CD8-positive, alpha-beta memory T cell (primary cell): Measurements from ENCODE around the gene SLC16A7. TPM values are rescaled to one million over a fixed set of nuclear protein-coding genes. Genes with fewer than 3 reads are reported as not detected.

ENCODE experiments used
- CTCF ChIA-PET: fragments of 350-600 bp; sonication (Branson Sonifier 250); formaldehyde crosslinking; loops from one replicate; lab custom pipeline; 2021; ENCODE audit warnings: antibody characterized with exemption; lab: Charles Lee
- POLR2A ChIA-PET: fragments of 350-600 bp; sonication (Branson Sonifier 250); formaldehyde crosslinking; loops from one replicate; lab custom pipeline; 2021; ENCODE audit warnings: antibody characterized with exemption; lab: Charles Lee
- DNase-seq, 5 donors: peaks; one replicate each; pipeline versions ENCODE4 v3.0.0 to v3.0.0-alpha.2; 2020 to 2022; ENCODE audit warnings: mixed read lengths in 1 of 5
- H3K27ac ChIP-seq: one replicate; pipeline ENCODE4 v1.7.0; 2013; ENCODE audit warnings: low read depth, mild to moderate bottlenecking, low read length, moderate library complexity
- H3K27me3 ChIP-seq: 2 replicates; pipeline ENCODE4 v1.7.0; 2013; ENCODE audit warnings: low read length, mild to moderate bottlenecking; ENCODE audit not compliant: insufficient read depth, poor library complexity, severe bottlenecking
- H3K36me3 ChIP-seq: 2 replicates; pipeline ENCODE4 v1.7.0; 2013; ENCODE audit warnings: mild to moderate bottlenecking, low read length, moderate library complexity; ENCODE audit not compliant: insufficient read depth
- H3K4me1 ChIP-seq: 2 replicates; pipeline ENCODE4 v1.7.0; 2013; ENCODE audit warnings: mild to moderate bottlenecking, low read length, moderate library complexity; ENCODE audit not compliant: insufficient read depth
- H3K4me3 ChIP-seq: 2 replicates; pipeline ENCODE4 v1.7.0; 2013; ENCODE audit warnings: mild to moderate bottlenecking, low read length
- H3K9me3 ChIP-seq: 2 replicates; pipeline ENCODE4 v1.7.0; 2013; ENCODE audit warnings: mild to moderate bottlenecking, low read length
- H3K27ac Mint-ChIP-seq, 8 donors: one replicate each; pipeline ENCODE4 v1.8.0; 2020 to 2021; ENCODE audit warnings: mixed read lengths in 8 of 8, mild to moderate bottlenecking in 6 of 8, inconsistent platforms in 3 of 8, moderate library complexity in 3 of 8
- H3K27me3 Mint-ChIP-seq, 2 donors: one replicate each; pipeline ENCODE4 v1.8.0; 2020 to 2021; ENCODE audit warnings: mixed read lengths in 2 of 2, mild to moderate bottlenecking in 1 of 2, moderate library complexity in 1 of 2
- H3K36me3 Mint-ChIP-seq, 3 donors: one replicate each; pipeline ENCODE4 v1.8.0; 2020 to 2021; ENCODE audit warnings: mixed read lengths in 3 of 3, inconsistent platforms in 1 of 3, mild to moderate bottlenecking in 1 of 3
- H3K4me1 Mint-ChIP-seq, 3 donors: one replicate each; pipeline ENCODE4 v1.8.0; 2020 to 2021; ENCODE audit warnings: mixed read lengths in 3 of 3, inconsistent platforms in 1 of 3, mild to moderate bottlenecking in 1 of 3
- H3K4me3 Mint-ChIP-seq, 7 donors: one replicate each; pipeline ENCODE4 v1.8.0; 2020 to 2021; ENCODE audit warnings: mixed read lengths in 7 of 7, mild to moderate bottlenecking in 6 of 7, moderate library complexity in 4 of 7, inconsistent platforms in 2 of 7
- H3K9me3 Mint-ChIP-seq, 5 donors: one replicate each; pipeline ENCODE4 v1.8.0; 2020 to 2022; ENCODE audit warnings: mixed read lengths in 5 of 5, mild to moderate bottlenecking in 3 of 5, moderate library complexity in 2 of 5, inconsistent platforms in 1 of 5
- polyA plus RNA-seq: library from polyadenylated mRNA; unstranded; fragments of 300-500 nt; fragmentation: Illumina TruSeq; gene quantifications from one replicate; pipeline ENCODE4 v1.2.3, GENCODE V29; 2021
- total RNA-seq, 2 experiments: library from RNA; stranded (reverse); gene quantifications; one replicate each; pipeline ENCODE4 v1.2.3, GENCODE V29; 2021

The SLC16A7 gene
- total and polyA plus RNA-seq, 3 experiments from 2014 or later: 30.3 to 35.1 (median 34.0) TPM

- Mint-ChIP-seq H3K36me3 (peaks cover 0 to 10% (median 0%) of the 10 kb centered on the region in 3 donors), H3K9me3 (peaks cover 18 to 35% (median 30%) of the 10 kb centered on the region in 5 donors), H3K27me3 (no peaks in the 10 kb centered on the region), H3K4me1 (peaks cover 0 to 3% (median 0%) of the 10 kb centered on the region in 3 donors), H3K27ac (no peak overlapping the region), H3K4me3 (peak overlapping the region in 2 of 7 donors; percentile 38 to 41)
- no peak overlapping the region for H3K4me3 ChIP-seq
- ChIA-PET CTCF (no interaction called here), POLR2A (no interaction called here)
- peaks cover 4% of the 10 kb centered on the region for H3K9me3 ChIP-seq
- H3K4me1 ChIP-seq: no peaks in the 10 kb centered on the region
- no peak for DNase-seq
- no peaks in the 10 kb centered on the region for H3K36me3 ChIP-seq
- no peaks in the 10 kb centered on the region for H3K27me3 ChIP-seq
- no peak overlapping the region for H3K27ac ChIP-seq
These were observed 207.9 kb downstream of the SLC16A7 start for GRCh38 chr12:59803735-59804134.

GRCh38 chr12:59808317-59808910, 212.6 kb downstream of the SLC16A7 start:
- no peak overlapping the region for H3K4me3 Mint-ChIP-seq
- H3K27me3 Mint-ChIP-seq: peaks cover 2 to 3% of the 10 kb centered on the region in 2 donors
- H3K4me3 ChIP-seq: no peak overlapping the region
- no peaks in the 10 kb centered on the region for H3K36me3 ChIP-seq
- H3K9me3 ChIP-seq: no peaks in the 10 kb centered on the region
- peak in 2 of 5 donors; percentile 2 to 33 for DNase-seq
- no peaks in the 10 kb centered on the region for H3K36me3 Mint-ChIP-seq
- H3K4me1 ChIP-seq: no peaks in the 10 kb centered on the region
- H3K27ac ChIP-seq: no peak overlapping the region
- H3K4me1 Mint-ChIP-seq: peaks cover 0 to 3% (median 0%) of the 10 kb centered on the region in 3 donors
- no peaks in the 10 kb centered on the region for H3K27me3 ChIP-seq
- ChIA-PET CTCF (interaction anchor here (1.0 to 2.0 kb wide), 3 partner anchors 11 to 405 kb away, joined by 3 to 5 read pairs (median 5); no protein-coding TSS in a partner anchor), POLR2A (no interaction called here)
- no peak overlapping the region for H3K27ac Mint-ChIP-seq
- H3K9me3 Mint-ChIP-seq: no peaks in the 10 kb centered on the region

- DNase-seq: no peak
- H3K36me3 ChIP-seq: no peaks in the 10 kb centered on the region
- no peaks in the 10 kb centered on the region for H3K36me3 Mint-ChIP-seq
- no peaks in the 10 kb centered on the region for H3K9me3 ChIP-seq
- CTCF ChIA-PET: interaction anchor here (0.8 kb wide), 1 partner anchor 384 kb away, joined by 3 read pairs; no protein-coding TSS in a partner anchor
- POLR2A ChIA-PET: no interaction called here
- H3K4me3 ChIP-seq: no peak overlapping the region
- peaks cover 0 to 2% (median 0%) of the 10 kb centered on the region in 5 donors for H3K9me3 Mint-ChIP-seq
- H3K4me1 ChIP-seq: no peaks in the 10 kb centered on the region
- no peaks in the 10 kb centered on the region for H3K27me3 ChIP-seq
- H3K27ac ChIP-seq: no peak overlapping the region
- H3K4me1 Mint-ChIP-seq: no peaks in the 10 kb centered on the region
- no peak overlapping the region for H3K27ac Mint-ChIP-seq
- peaks cover 2 to 3% of the 10 kb centered on the region in 2 donors for H3K27me3 Mint-ChIP-seq
- no peak overlapping the region for H3K4me3 Mint-ChIP-seq
These were observed 216.2 kb downstream of the SLC16A7 start for GRCh38 chr12:59811991-59812390.

GRCh38 chr12:59812716-59813115, 216.9 kb downstream of the SLC16A7 start:
- Mint-ChIP-seq H3K4me3 (no peak overlapping the region), H3K4me1 (no peaks in the 10 kb centered on the region), H3K36me3 (no peaks in the 10 kb centered on the region), H3K27me3 (peaks cover 2 to 3% of the 10 kb centered on the region in 2 donors), H3K9me3 (peaks cover 0 to 2% (median 0%) of the 10 kb centered on the region in 5 donors), H3K27ac (no peak overlapping the region)
- no peaks in the 10 kb centered on the region for H3K36me3 ChIP-seq
- ChIA-PET POLR2A (no interaction called here), CTCF (interaction anchor here (0.8 kb wide), 1 partner anchor 385 kb away, joined by 3 read pairs; no protein-coding TSS in a partner anchor)
- no peaks in the 10 kb centered on the region for H3K9me3 ChIP-seq
- H3K27me3 ChIP-seq: no peaks in the 10 kb centered on the region
- DNase-seq: no peak
- no peaks in the 10 kb centered on the region for H3K4me1 ChIP-seq
- no peak overlapping the region for H3K4me3 ChIP-seq
- H3K27ac ChIP-seq: no peak overlapping the region

- Histone ChIP-seq H3K27ac (no peak overlapping the region), H3K36me3 (no peaks in the 10 kb centered on the region), H3K4me1 (no peaks in the 10 kb centered on the region), H3K4me3 (no peak overlapping the region), H3K27me3 (no peaks in the 10 kb centered on the region), H3K9me3 (no peaks in the 10 kb centered on the region)
- H3K4me1 Mint-ChIP-seq: no peaks in the 10 kb centered on the region
- H3K27me3 Mint-ChIP-seq: peaks cover 0 to 4% of the 10 kb centered on the region in 2 donors
- no peak overlapping the region for H3K27ac Mint-ChIP-seq
- H3K4me3 Mint-ChIP-seq: no peak overlapping the region
- ChIA-PET POLR2A (no interaction called here), CTCF (interaction anchor here (1.0 kb wide), 1 partner anchor 10 kb away, joined by 3 read pairs; no protein-coding TSS in a partner anchor)
- no peaks in the 10 kb centered on the region for H3K36me3 Mint-ChIP-seq
- DNase-seq: no peak
- H3K9me3 Mint-ChIP-seq: peaks cover 0 to 2% (median 0%) of the 10 kb centered on the region in 5 donors
These were observed 224.8 kb downstream of the SLC16A7 start for GRCh38 chr12:59820594-59821011.

- Mint-ChIP-seq H3K4me3 (no peak overlapping the region), H3K27ac (no peak overlapping the region), H3K36me3 (no peaks in the 10 kb centered on the region), H3K27me3 (peaks cover 0 to 4% of the 10 kb centered on the region in 2 donors), H3K9me3 (no peaks in the 10 kb centered on the region), H3K4me1 (no peaks in the 10 kb centered on the region)
- Histone ChIP-seq H3K27ac (no peak overlapping the region), H3K27me3 (no peaks in the 10 kb centered on the region), H3K4me1 (no peaks in the 10 kb centered on the region), H3K4me3 (no peak overlapping the region), H3K9me3 (no peaks in the 10 kb centered on the region), H3K36me3 (no peaks in the 10 kb centered on the region)
- ChIA-PET CTCF (no interaction called here), POLR2A (no interaction called here)
- no peak for DNase-seq
These were observed 227.7 kb downstream of the SLC16A7 start for GRCh38 chr12:59823567-59823966.

- H3K36me3 ChIP-seq: no peaks in the 10 kb centered on the region
These were observed 231.9 kb downstream of the SLC16A7 start for GRCh38 chr12:59827767-59828166.

GRCh38 chr12:59828521-59828920, 232.7 kb downstream of the SLC16A7 start:
- Histone ChIP-seq H3K4me1 (no peaks in the 10 kb centered on the region), H3K4me3 (no peak overlapping the region), H3K9me3 (no peaks in the 10 kb centered on the region), H3K27me3 (no peaks in the 10 kb centered on the region), H3K36me3 (no peaks in the 10 kb centered on the region), H3K27ac (no peak overlapping the region)
- no peak for DNase-seq
- ChIA-PET POLR2A (no interaction called here), CTCF (no interaction called here)
- peaks cover 6 to 7% of the 10 kb centered on the region in 2 donors for H3K27me3 Mint-ChIP-seq
- H3K36me3 Mint-ChIP-seq: no peaks in the 10 kb centered on the region
- H3K27ac Mint-ChIP-seq: no peak overlapping the region
- H3K9me3 Mint-ChIP-seq: no peaks in the 10 kb centered on the region
- H3K4me1 Mint-ChIP-seq: no peaks in the 10 kb centered on the region
- H3K4me3 Mint-ChIP-seq: no peak overlapping the region

More at GRCh38 chr12:59827767-59828166, 231.9 kb downstream of the SLC16A7 start:
- Histone ChIP-seq H3K27me3 (no peaks in the 10 kb centered on the region), H3K27ac (no peak overlapping the region), H3K9me3 (no peaks in the 10 kb centered on the region), H3K4me1 (no peaks in the 10 kb centered on the region), H3K4me3 (no peak overlapping the region)
- Mint-ChIP-seq H3K36me3 (no peaks in the 10 kb centered on the region), H3K4me3 (no peak overlapping the region), H3K27ac (no peak overlapping the region), H3K9me3 (no peaks in the 10 kb centered on the region), H3K27me3 (peaks cover 4 to 7% of the 10 kb centered on the region in 2 donors), H3K4me1 (no peaks in the 10 kb centered on the region)
- POLR2A ChIA-PET: no interaction called here
- CTCF ChIA-PET: no interaction called here
- DNase-seq: no peak
